OCI-LY3 (cell line): Measurements from ENCODE around the gene ZNF546.

Experiments used
- EZH2phosphoT487 ChIP-seq: fragments of 200-600 bp; shearing (Covaris generic); IDR thresholded peaks from 2 replicates; pipeline ENCODE4 v1.6.1; 2018; ENCODE audit warnings: antibody characterized with exemption, mixed run types, low read depth
- TF ChIP-seq, protein P1 (sequence below): fragments of 200-600, 300-600 bp; sonication (generic); IDR thresholded peaks from 2 replicates; pipeline ENCODE4 v1.5.1; 2014; ENCODE audit warnings: antibody characterized with exemption, low read length, low read depth

DNA sequence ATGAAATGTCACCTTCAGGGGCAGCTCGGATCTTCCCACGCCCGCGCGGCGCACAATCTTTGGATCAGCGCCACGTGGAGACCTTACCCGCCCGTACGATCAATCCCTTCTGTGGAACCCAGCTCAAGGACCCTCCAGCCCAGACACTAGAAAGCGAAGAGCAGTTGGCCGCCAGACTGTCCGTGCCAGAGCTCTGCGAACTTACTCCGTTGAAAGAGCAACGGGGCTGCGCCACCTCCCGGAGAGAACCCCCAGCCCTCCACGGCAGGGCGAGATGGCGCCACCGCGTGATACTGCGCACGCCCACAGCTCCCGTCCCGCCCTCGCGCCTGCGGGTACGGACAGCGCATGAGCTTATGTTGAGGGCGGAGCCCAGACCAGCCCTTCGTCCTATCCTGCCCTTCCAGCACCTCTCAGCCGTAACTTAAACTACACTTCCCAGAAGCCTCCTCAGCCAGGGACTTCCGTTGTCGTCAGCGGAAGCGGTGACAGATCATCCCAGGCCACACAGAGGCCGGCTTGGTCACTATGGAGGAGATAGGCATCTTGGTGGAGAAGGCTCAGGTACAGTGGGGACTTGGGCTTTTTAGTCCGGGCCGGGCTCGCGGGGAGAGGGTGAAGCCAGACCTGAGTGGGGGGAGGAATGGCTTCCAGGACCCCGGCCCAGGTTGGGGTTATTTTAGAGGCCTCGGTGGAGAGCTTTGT, 26.0 kb upstream of the ZNF546 start, which contains the start of gene PSMC4:
- TF ChIP-seq, protein P1, sequence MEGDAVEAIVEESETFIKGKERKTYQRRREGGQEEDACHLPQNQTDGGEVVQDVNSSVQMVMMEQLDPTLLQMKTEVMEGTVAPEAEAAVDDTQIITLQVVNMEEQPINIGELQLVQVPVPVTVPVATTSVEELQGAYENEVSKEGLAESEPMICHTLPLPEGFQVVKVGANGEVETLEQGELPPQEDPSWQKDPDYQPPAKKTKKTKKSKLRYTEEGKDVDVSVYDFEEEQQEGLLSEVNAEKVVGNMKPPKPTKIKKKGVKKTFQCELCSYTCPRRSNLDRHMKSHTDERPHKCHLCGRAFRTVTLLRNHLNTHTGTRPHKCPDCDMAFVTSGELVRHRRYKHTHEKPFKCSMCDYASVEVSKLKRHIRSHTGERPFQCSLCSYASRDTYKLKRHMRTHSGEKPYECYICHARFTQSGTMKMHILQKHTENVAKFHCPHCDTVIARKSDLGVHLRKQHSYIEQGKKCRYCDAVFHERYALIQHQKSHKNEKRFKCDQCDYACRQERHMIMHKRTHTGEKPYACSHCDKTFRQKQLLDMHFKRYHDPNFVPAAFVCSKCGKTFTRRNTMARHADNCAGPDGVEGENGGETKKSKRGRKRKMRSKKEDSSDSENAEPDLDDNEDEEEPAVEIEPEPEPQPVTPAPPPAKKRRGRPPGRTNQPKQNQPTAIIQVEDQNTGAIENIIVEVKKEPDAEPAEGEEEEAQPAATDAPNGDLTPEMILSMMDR: peak; percentile 99
- TF ChIP-seq EZH2phosphoT487: no peak
